WI38 (cell line): ENCODE results near the gene TNF.

Experiments
- H3K4me3 ChIP-seq: 2 replicates; pipeline ENCODE4 v1.5.1; 2011; ENCODE audit warnings: low read depth, mild to moderate bottlenecking, control low read depth, low read length
- CTCF ChIP-seq: IDR thresholded peaks from 2 replicates; pipeline ENCODE4 v1.5.1; 2012; ENCODE audit warnings: low read depth, mild to moderate bottlenecking, control low read depth, low read length

The TNF gene

GRCh38 chr6:31556307-31556706 is 19.1 kb upstream of the TNF start:
- no peak for TF ChIP-seq CTCF
- H3K4me3 ChIP-seq = no peak overlapping the region

GRCh38 chr6:31557443-31558317 is 17.7 kb upstream of the TNF start:
- H3K4me3 ChIP-seq = no peak overlapping the region
- no peak for TF ChIP-seq CTCF

- no peak overlapping the region for H3K4me3 ChIP-seq
- no peak for TF ChIP-seq CTCF
These were observed 17.1 kb upstream of the TNF start for GRCh38 chr6:31558318-31558625.

GRCh38 chr6:31558631-31559500 is 16.5 kb upstream of the TNF start:
- H3K4me3 ChIP-seq = no peak overlapping the region
- TF ChIP-seq CTCF = no peak

- no peak for TF ChIP-seq CTCF
- no peak overlapping the region for H3K4me3 ChIP-seq
These were observed 15.8 kb upstream of the TNF start for GRCh38 chr6:31559606-31559957.

- H3K4me3 ChIP-seq = no peak overlapping the region
- TF ChIP-seq CTCF = no peak
These were observed 15.2 kb upstream of the TNF start for GRCh38 chr6:31559958-31560696.
